ENCODE results near the gene ZNF800.

DNA sequence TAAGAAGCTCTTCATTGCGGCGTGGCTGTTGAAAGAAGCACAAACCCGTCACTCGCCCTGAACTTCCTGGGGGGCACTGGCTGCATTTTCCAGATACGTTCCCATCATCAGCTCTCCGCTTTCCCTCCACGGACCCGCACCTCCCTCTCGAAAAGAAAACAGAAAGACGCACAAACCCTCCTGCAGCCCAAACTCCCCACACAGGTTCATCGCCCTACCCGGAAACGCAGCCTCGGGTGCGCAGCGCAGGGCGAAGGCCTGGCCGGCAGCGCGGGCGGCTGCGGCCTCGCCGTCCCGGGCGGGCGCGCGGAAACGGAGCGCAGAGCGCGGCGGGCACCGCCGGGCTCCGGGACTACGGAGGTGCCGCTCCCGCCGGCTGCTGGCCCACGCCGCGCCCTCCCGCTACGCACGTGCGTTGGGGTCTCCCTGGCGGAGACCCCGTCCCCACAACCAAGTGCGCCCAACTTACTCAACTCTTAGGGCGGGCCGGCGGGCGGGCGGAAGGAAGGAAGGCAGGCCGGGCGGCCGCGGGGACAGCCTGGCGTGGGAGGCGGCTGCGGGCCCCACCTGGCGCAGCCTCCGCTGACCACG is 822 bp downstream of the ZNF800 start:
- TF ChIP-seq POLR2AphosphoS5 (IDR thresholded peaks at IDR 0.05) (no peak), CTCF (IDR thresholded peaks at IDR 0.05) (no peak), EP300 (IDR thresholded peaks at IDR 0.05) (no peak)
